Non-pigmented ciliary epithelial cell (primary cell): ENCODE measurements around the gene RPS6KA2.

Experiments used
- DNase-seq: peaks from one replicate; pipeline ENCODE4 v3.0.0-alpha.2; 2010; ENCODE audit warnings: low read depth

The RPS6KA2 gene

DNA sequence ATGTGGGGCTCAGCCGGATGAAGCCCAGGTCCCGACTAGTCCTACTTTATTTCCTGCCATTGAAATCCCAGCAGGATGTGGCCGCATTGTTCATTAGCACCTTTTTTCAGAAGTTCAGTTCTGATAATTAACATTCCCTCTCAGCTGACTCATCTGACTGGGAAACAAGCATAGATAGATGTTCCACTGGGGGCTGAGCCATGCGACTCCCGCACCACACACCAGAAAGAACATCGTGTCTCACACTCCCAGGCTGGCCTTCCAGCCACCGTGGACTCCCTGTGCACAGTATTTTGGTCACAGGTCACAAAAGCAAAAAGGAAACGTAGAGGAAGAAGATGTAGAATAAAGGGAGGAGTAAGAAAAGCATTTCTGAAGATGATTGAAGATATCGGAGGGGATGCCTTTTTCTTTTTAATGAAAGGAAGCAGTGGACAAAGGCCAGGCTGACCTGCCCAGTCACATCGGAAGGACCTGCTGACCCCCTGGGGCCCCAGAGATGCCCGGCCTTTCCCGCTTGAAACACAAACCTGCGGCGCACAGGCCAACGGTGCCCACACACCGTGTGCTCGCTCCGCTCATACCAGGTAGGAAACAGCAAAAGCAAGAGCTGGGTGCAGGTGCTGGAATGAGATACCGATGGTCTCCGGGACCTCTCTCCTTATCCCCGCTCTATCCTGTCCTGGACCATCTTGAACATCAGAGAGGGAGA, 11.8 kb downstream of the RPS6KA2 start:
- no peak for DNase-seq

- DNase-seq, result no peak
These were observed 12.5 kb downstream of the RPS6KA2 start for GRCh38 chr6:166614589-166614988.

DNA sequence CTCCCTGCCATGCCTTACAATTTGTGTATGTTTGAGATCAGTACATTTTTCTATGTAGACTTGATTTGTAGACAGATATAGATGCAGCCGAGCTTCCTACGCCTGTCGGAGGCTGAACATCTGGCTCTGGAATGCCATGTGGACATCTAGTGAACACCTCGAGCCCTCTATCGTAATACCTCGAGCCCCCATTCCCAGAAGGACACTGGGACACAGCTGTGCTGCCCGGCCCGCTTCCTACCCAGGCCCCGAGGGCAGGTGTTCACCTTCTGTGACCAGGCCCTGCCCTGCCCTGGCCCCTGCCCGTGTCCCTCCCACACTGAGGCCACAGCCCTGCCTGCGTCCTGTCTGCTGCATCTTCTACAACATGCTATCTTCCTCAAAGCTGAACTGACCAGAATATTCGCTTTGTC, 12.9 kb downstream of the RPS6KA2 start:
- DNase-seq, result no peak

GRCh38 chr6:166613027-166613426, 14.0 kb downstream of the RPS6KA2 start:
- DNase-seq, result no peak

GRCh38 chr6:166612471-166612881, 14.6 kb downstream of the RPS6KA2 start:
- DNase-seq, result no peak

DNA sequence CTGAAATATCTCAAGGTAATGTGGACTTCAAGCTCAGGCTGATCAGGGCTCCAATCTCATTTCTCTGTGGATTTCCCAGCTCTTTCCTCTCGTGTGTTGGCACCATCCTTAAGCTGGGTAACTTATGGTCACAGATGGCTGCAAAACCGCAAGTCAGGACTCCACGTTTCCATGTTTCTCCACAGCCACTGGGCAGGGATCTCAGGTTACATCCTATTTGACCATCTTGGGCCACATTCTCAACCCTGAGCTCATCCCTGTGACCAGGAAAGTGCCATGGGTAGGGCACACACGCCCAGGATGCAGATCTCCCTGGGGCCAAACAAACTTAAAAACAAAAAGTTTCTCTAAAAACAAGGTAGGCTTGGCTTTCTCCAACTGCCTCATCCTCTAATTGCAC, 15.4 kb downstream of the RPS6KA2 start:
- DNase-seq, result no peak

DNA sequence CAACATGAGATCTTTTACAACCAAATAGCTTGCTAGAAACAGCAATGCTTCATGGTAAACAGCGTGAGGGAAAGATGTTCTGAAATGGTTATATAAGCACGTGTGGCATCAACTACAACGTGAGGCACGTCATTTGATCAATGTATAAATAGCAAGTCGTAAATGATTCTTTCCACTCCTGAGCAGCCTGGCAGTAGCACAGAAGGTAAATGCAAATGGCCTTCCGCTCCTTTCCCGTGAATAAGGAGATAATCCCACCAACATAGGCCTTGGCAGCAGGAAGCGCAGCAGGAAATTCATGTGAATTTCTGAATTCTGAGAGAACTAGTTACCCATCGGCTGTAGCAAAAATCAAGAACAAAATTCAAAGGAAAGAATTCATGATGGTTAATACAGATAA, 17.0 kb downstream of the RPS6KA2 start:
- no peak for DNase-seq

GRCh38 chr6:166608774-166609173, 18.3 kb downstream of the RPS6KA2 start:
- DNase-seq, result no peak

DNA sequence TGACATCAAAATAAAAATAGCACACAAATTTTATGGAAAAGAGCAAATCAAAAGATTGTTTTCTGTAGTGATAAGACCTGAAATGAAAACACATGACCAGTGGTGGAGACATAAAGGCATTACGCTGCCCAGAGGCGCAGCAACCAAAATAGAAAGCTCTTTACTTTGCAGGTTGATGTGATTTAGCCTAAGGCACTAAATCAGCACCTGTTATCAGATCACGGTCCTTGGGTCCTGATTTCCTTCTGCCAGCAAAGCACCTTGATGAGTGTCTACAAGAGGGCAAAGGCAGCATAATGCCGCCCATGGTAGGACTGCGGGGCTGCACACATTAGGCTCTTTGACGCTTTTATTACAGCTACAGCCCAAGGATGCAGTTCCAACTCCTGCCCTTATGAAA, 21.3 kb downstream of the RPS6KA2 start:
- no peak for DNase-seq

- DNase-seq, result no peak
These were observed 22.1 kb downstream of the RPS6KA2 start for GRCh38 chr6:166604911-166605310.

DNA sequence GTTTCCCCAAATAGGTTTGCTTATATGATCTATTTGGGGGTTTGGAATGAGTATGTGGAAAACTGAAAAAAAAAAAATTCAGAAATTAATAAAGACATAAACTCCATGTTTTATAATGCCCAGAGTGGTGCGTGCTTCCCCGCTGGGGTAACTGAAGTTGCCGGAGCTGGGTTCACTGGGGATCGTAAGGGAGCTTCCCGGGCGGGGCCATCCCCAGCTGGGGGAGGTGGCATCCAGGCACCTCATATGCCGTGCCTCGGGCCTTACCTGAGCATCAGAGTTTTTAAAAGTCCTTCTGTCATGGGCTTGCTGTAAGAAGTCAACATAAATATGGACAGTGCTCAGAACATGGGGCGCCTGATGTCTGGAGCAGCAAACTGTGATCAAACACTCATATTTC, 22.7 kb downstream of the RPS6KA2 start:
- DNase-seq, result no peak

GRCh38 chr6:166603043-166603690, 23.9 kb downstream of the RPS6KA2 start:
- DNase-seq, result no peak

- no peak for DNase-seq
These were observed 25.1 kb downstream of the RPS6KA2 start for GRCh38 chr6:166601956-166602355.

DNA sequence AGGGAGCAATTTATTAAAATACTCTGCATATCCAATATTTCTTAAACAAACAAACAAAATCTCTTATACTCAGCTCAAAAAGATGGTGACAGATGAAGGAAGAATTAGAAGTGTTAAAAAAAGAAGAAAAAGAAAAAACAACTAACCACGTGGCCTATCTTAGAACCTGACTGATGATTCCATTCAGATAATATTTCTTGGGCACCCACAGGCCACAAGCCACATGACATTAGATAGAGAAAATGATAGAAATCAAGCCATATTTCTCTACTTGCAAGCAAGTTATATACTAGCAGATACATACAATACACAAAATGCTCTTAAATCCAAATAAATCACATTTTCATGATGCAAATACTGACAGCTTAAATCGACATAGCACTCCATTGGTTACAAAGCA, 26.1 kb downstream of the RPS6KA2 start:
- no peak for DNase-seq

GRCh38 chr6:166599205-166599604, 27.8 kb downstream of the RPS6KA2 start:
- no peak for DNase-seq

DNA sequence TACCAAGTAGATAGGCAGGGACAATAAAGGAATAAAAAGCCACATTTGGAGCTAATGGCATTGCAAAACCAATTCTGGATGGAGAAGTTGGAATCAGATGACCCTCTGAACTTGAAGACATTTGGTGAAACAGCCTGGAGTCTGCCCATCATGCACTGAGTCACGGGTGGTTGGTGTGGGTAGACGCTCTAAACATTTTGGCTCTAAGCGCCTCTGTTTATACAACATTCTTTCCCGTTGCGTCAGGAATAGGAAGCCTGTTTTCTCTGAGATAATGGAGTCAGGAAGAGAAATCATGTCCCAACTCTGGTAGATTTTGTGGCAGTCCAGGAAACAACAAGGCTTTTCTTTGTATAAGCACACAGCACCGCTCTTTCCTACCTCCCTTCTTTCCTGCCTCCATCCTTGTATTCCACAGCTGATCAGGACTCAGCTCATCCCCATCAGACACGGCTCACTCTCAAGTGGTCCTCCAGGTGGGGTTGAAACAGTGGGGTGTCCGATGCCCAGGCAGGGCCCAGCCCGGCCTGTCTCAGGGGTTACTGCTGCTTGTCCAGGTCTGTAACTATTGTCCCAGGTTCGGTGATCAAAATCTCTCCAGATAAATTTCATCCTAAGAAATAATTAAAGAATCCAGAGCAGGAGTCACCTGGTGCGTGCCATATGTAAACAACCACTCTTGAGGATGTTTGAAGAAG, 28.5 kb downstream of the RPS6KA2 start:
- DNase-seq, result peak; percentile 74

DNA sequence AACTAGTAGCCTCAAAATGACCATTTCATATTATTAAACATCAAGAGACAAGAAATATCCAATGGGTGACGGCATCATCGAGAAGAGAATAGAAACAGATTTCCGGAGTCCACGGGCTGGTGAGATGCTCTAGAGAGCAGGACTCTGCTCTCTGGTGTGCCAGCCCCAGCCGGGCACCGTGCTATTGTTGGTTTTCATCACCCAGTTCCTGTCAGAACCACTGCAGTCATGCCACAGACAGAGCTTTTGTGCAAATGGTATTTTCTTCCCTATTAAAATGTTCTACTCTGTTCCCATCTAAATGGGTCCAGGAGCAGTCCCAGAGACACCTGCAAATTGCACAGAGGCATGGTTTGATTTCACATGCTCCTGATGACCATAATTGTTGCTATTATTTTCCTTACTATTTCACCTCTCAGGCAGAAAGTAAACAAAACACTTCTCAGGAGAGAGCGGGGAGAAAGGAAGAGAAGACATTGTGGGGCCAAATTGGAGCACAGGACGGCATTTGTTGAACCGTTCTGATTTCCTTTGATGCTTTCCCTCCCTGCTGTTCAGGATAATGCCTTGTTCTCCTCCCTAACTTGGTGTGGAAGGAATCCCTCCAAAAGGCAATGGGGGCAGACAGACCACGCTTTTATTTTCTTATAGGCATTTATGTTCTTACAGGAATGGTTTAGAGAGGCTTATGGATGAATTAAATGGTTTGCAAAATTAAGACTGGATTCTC, 29.2 kb downstream of the RPS6KA2 start:
- DNase-seq, result no peak

DNA sequence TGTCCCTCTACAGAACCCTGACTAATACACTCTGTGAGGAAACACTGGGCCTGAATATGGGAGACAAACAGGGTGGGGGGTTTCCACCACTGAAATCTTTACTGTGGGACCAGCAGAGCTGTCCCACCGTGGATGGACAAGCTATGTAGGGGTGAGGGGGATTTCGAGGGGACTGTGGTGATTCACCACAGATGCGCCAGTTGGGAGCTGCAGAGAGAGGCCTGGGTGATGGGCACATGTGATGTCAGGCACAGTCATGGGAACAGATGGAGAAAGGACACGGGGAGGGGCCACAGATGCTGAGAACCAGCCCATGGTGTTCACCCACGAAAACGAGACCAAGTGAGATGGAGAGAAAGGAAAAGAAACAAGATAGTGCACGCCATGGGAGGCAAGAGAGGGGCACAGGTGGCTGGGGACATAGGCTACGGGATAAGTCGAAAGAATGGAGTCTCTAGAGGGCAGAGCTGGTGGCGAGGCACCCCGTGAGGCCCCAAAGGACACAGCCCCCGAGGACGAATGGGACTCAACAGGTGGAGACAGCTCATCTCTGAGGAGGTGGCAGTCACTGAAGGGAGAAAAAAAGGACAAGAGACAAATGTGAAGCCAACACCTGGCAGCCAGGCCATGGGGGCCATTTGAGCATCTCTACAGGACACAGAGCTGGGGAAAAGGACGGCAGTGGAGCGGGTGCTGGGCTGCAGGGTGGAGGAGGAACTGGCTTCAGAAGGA, 30.1 kb downstream of the RPS6KA2 start:
- DNase-seq, result no peak

- DNase-seq, result no peak
These were observed 31.1 kb downstream of the RPS6KA2 start for GRCh38 chr6:166595949-166596348.

GRCh38 chr6:166595061-166595780, 31.8 kb downstream of the RPS6KA2 start:
- peak; percentile 78 for DNase-seq

DNA sequence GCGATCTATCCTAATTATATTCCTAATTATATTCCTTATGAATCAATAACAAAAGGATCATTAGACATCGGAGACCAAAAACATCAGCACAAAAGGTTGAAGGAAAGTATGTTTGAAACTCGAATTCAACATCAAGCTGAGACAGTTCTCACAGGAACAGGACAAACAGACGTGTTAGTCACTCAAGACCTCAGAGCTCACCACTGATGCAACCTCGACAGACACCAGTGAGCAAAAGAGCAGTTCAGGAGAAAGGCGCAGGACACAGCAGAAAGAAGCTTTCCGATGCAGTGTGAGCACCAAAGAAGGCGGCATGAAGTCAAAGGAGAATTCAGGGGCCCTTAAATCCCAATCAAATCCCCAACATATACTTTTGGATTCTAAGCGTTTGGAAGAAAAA, 34.2 kb downstream of the RPS6KA2 start:
- peak; percentile 53 for DNase-seq
